ENCODE measurements around the gene CDH4.

DNA sequence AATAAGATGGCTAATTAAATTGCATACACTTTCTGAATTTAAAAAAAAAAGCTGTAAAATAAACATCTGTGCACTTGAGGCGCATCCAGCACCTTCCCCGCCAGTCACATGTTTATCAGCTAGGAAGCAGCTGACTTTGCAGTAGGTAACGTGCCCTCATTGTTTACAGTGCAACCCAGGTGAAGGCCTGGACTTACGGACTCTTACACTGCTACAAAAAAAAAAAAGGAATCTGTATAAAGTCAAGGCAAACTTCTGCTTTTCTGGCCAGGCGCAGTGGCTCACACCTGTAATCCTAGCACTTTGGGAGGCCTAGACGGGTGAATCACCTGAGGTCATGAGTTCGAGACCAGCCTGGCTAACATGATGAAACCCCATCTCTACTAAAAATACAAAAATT is 327.8 kb downstream of the CDH4 start:
- TF ChIP-seq, protein P1, sequence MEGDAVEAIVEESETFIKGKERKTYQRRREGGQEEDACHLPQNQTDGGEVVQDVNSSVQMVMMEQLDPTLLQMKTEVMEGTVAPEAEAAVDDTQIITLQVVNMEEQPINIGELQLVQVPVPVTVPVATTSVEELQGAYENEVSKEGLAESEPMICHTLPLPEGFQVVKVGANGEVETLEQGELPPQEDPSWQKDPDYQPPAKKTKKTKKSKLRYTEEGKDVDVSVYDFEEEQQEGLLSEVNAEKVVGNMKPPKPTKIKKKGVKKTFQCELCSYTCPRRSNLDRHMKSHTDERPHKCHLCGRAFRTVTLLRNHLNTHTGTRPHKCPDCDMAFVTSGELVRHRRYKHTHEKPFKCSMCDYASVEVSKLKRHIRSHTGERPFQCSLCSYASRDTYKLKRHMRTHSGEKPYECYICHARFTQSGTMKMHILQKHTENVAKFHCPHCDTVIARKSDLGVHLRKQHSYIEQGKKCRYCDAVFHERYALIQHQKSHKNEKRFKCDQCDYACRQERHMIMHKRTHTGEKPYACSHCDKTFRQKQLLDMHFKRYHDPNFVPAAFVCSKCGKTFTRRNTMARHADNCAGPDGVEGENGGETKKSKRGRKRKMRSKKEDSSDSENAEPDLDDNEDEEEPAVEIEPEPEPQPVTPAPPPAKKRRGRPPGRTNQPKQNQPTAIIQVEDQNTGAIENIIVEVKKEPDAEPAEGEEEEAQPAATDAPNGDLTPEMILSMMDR (IDR thresholded peaks at IDR 0.05; ENCODE audit: insufficient read depth, low read length, poor library complexity, severe bottlenecking) = no peak
- no peak for TF ChIP-seq EZH2phosphoT487 (conservative IDR thresholded peaks at IDR 0.05; ENCODE audit: low read length)
